Measurements from ENCODE around the gene CD244. TPM values are rescaled to one million over a fixed set of nuclear protein-coding genes. Genes with fewer than 3 reads are reported as not detected.
A peak's percentile ranks its signal among the peaks of the same experiment; 100 is the strongest.

The CD244 gene
- polyA plus RNA-seq, 2 of the 4 experiments (the other 2 are of a cell fraction): 0.03 TPM; not detected in 1

- FAIRE-seq (no peak), ATAC-seq (no peak), DNase-seq (ENCODE audit: low read depth in 1 of 2, low spot score in 1 of 2) (no peak)
- H3K9me3 ChIP-seq: no peaks in the 10 kb centered on the region
- WGBS (ENCODE audit: missing lambda C conversion rate): 40% methylated on average over 6 of the region's 6 CpGs
- H3K4me3 ChIP-seq: no peak overlapping the region
- no peak overlapping the region for H3K27ac ChIP-seq
- ChIA-PET CTCF (interaction anchor here (1.0 to 1.5 kb wide), 4 partner anchors 41 to 80 kb away, joined by 3 to 5 read pairs (median 4); no protein-coding TSS in a partner anchor), POLR2A (no interaction called here)
- H3K4me1 ChIP-seq: no peaks in the 10 kb centered on the region
- TF ChIP-seq SREBF2 (IDR thresholded peaks at IDR 0.05) (no peak), RCOR1 (IDR thresholded peaks at IDR 0.05; ENCODE audit: low read depth, low read length) (no peak), E2F6 (IDR thresholded peaks at IDR 0.05; ENCODE audit: borderline replicate concordance, low read depth) (no peak), ESRRA (IDR thresholded peaks at IDR 0.05; ENCODE audit: borderline replicate concordance, low read length) (no peak), CHD2 (IDR thresholded peaks at IDR 0.05; ENCODE audit: low read length, partially characterized antibody) (no peak), MAFK (IDR thresholded peaks at IDR 0.05; ENCODE audit: partially characterized antibody) (no peak), SMC3 (IDR thresholded peaks at IDR 0.05) (no peak), POLR2A (IDR thresholded peaks at IDR 0.05; ENCODE audit: low read length) (no peak), PHF8 (IDR thresholded peaks at IDR 0.05; ENCODE audit: borderline replicate concordance, low read depth) (no peak), ZFP36 (IDR thresholded peaks at IDR 0.05; ENCODE audit: borderline replicate concordance, partially characterized antibody) (no peak), POLR2AphosphoS2 (conservative IDR thresholded peaks at IDR 0.05; ENCODE audit: low read length) (no peak), BHLHE40 (IDR thresholded peaks at IDR 0.05; ENCODE audit: low read depth, low read length) (no peak), FOSL2 (IDR thresholded peaks at IDR 0.05) (no peak), FOSL2 (CRISPR knock-in tag; IDR thresholded peaks at IDR 0.05) (no peak)
- TF ChIP-seq, protein P1, sequence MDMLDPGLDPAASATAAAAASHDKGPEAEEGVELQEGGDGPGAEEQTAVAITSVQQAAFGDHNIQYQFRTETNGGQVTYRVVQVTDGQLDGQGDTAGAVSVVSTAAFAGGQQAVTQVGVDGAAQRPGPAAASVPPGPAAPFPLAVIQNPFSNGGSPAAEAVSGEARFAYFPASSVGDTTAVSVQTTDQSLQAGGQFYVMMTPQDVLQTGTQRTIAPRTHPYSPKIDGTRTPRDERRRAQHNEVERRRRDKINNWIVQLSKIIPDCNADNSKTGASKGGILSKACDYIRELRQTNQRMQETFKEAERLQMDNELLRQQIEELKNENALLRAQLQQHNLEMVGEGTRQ (IDR thresholded peaks at IDR 0.05): no peak
- TF ChIP-seq, protein P2, sequence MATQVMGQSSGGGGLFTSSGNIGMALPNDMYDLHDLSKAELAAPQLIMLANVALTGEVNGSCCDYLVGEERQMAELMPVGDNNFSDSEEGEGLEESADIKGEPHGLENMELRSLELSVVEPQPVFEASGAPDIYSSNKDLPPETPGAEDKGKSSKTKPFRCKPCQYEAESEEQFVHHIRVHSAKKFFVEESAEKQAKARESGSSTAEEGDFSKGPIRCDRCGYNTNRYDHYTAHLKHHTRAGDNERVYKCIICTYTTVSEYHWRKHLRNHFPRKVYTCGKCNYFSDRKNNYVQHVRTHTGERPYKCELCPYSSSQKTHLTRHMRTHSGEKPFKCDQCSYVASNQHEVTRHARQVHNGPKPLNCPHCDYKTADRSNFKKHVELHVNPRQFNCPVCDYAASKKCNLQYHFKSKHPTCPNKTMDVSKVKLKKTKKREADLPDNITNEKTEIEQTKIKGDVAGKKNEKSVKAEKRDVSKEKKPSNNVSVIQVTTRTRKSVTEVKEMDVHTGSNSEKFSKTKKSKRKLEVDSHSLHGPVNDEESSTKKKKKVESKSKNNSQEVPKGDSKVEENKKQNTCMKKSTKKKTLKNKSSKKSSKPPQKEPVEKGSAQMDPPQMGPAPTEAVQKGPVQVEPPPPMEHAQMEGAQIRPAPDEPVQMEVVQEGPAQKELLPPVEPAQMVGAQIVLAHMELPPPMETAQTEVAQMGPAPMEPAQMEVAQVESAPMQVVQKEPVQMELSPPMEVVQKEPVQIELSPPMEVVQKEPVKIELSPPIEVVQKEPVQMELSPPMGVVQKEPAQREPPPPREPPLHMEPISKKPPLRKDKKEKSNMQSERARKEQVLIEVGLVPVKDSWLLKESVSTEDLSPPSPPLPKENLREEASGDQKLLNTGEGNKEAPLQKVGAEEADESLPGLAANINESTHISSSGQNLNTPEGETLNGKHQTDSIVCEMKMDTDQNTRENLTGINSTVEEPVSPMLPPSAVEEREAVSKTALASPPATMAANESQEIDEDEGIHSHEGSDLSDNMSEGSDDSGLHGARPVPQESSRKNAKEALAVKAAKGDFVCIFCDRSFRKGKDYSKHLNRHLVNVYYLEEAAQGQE (IDR thresholded peaks at IDR 0.05): no peak
- H3K4me2 ChIP-seq: no peak overlapping the region
Measured at GRCh38 chr1:160910170-160910750, 47.6 kb upstream of the CD244 start.

DNA sequence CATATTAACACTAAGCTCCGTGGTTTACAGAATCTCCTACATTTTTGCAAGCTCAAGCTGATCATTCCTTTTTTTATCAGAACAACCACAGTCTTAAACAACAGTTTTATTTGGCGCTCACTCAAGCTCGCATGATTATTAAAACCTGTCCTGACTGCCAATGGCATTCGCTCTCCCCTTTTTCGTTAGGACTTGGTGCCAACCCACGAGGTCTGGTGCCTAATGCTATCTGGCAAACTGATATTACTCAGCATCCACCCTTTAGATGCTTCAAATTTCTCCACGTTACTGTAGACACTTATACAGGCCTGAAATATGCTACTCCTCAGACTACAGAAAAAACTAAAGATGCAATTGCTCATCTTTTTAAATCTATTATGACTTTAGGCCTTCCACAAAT lies 45.3 kb upstream of the CD244 start:
- no peaks in the 10 kb centered on the region for H3K4me1 ChIP-seq
- peak; percentile 36 for FAIRE-seq
- POLR2A ChIA-PET: no interaction called here
- TF ChIP-seq NPAS2 (CRISPR knock-in tag; IDR thresholded peaks at IDR 0.05; ENCODE audit: borderline replicate concordance) (no peak), HES2 (IDR thresholded peaks at IDR 0.05) (no peak), CBX2 (IDR thresholded peaks at IDR 0.05; ENCODE audit: borderline replicate concordance, low read depth) (no peak), KDM1A (IDR thresholded peaks at IDR 0.05; ENCODE audit: low read depth) (no peak), CHD4 (IDR thresholded peaks at IDR 0.05; ENCODE audit: borderline replicate concordance) (no peak), ZSCAN20 (CRISPR knock-in tag; IDR thresholded peaks at IDR 0.05) (no peak), RNF2 (IDR thresholded peaks at IDR 0.05; ENCODE audit: borderline replicate concordance, low read depth) (no peak), JUN (IDR thresholded peaks at IDR 0.05) (no peak), SMC3 (IDR thresholded peaks at IDR 0.05) (no peak), CBX8 (IDR thresholded peaks at IDR 0.05) (no peak), PHF8 (IDR thresholded peaks at IDR 0.05; ENCODE audit: borderline replicate concordance, low read depth) (no peak), JUNB (IDR thresholded peaks at IDR 0.05) (no peak), NFE2L2 (conservative IDR thresholded peaks at IDR 0.05; ENCODE audit: low read length) (no peak)
- TF ChIP-seq, protein P3, sequence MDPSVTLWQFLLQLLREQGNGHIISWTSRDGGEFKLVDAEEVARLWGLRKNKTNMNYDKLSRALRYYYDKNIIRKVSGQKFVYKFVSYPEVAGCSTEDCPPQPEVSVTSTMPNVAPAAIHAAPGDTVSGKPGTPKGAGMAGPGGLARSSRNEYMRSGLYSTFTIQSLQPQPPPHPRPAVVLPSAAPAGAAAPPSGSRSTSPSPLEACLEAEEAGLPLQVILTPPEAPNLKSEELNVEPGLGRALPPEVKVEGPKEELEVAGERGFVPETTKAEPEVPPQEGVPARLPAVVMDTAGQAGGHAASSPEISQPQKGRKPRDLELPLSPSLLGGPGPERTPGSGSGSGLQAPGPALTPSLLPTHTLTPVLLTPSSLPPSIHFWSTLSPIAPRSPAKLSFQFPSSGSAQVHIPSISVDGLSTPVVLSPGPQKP (IDR thresholded peaks at IDR 0.05; ENCODE audit: low read depth, low read length): no peak
- TF ChIP-seq, protein P4, sequence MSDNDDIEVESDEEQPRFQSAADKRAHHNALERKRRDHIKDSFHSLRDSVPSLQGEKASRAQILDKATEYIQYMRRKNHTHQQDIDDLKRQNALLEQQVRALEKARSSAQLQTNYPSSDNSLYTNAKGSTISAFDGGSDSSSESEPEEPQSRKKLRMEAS (IDR thresholded peaks at IDR 0.05): no peak
- no peak for ATAC-seq
- no peak overlapping the region for H3K4me3 ChIP-seq
- CTCF ChIA-PET: no interaction called here
- DNase-seq (ENCODE audit: low read depth in 1 of 2, low spot score in 1 of 2): no peak
- H3K9me3 ChIP-seq: no peaks in the 10 kb centered on the region
- no peak overlapping the region for H3K27ac ChIP-seq
- no peak overlapping the region for H3K4me2 ChIP-seq
- 55% methylated on average over 7 of the region's 7 CpGs for WGBS (ENCODE audit: missing lambda C conversion rate)
